SU-DHL-6 (cell line): Measurements from ENCODE around the gene TNS1.

Experiments
- H2AFZ ChIP-seq: fragments of 200-600 bp; sonication (generic); 2 replicates; pipeline ENCODE4 v1.6.1; 2014; ENCODE audit warnings: low read depth, mild to moderate bottlenecking, moderate library complexity, mixed read lengths, antibody characterized with exemption, low read length; ENCODE audit not compliant: severe bottlenecking
- H3F3A ChIP-seq: fragments of 200-600 bp; shearing (Covaris generic); 2 replicates; pipeline ENCODE4 v1.6.0; 2016; ENCODE audit warnings: antibody characterized with exemption, mild to moderate bottlenecking; ENCODE audit not compliant: insufficient read depth
- H3K27ac ChIP-seq: fragments of 200-600 bp; sonication (generic); 2 replicates; pipeline ENCODE4 v1.5.1; 2016; ENCODE audit warnings: low read depth, mild to moderate bottlenecking, low read length, moderate library complexity, mixed read lengths
- H3K27me3 ChIP-seq: fragments of 200-600 bp; sonication (generic), shearing (Covaris generic); 2 replicates; pipeline ENCODE4 v1.6.0; 2014; ENCODE audit warnings: mild to moderate bottlenecking, low read length
- H3K36me3 ChIP-seq: fragments of 200-600 bp; sonication (generic); 2 replicates; pipeline ENCODE4 v1.6.1; 2014; ENCODE audit warnings: mild to moderate bottlenecking, low read length, mixed read lengths
- H3K4me2 ChIP-seq: fragments of 300-600, 200-600 bp; shearing (Covaris generic), sonication (generic); 2 replicates; pipeline ENCODE4 v1.6.0; 2014; ENCODE audit warnings: low read length, low read depth, mild to moderate bottlenecking; ENCODE audit not compliant: poor library complexity, severe bottlenecking
- H3K4me3 ChIP-seq: fragments of 200-600 bp; sonication (generic); 2 replicates; pipeline ENCODE4 v1.5.1; 2014; ENCODE audit warnings: antibody characterized with exemption, low read length, mild to moderate bottlenecking, mixed read lengths; ENCODE audit not compliant: insufficient read depth, poor library complexity, severe bottlenecking
- H3K79me2 ChIP-seq: fragments of 200-600 bp; sonication (generic); 2 replicates; pipeline ENCODE4 v1.6.1; 2014; ENCODE audit warnings: mild to moderate bottlenecking, low read length, moderate library complexity; ENCODE audit not compliant: insufficient read depth
- H3K9ac ChIP-seq: fragments of 200-600 bp; sonication (generic); 2 replicates; pipeline ENCODE4 v1.7.0; 2014; ENCODE audit warnings: mild to moderate bottlenecking, low read length
- H3K9me2 ChIP-seq: fragments of 200-600 bp; sonication (generic); replicated peaks from 2 replicates; pipeline ENCODE4 v1.6.1; 2014; ENCODE audit warnings: low read length; ENCODE audit not compliant: insufficient read depth
- H3K9me3 ChIP-seq: fragments of 200-600 bp; sonication (generic); 2 replicates; pipeline ENCODE4 v1.6.1; 2014; ENCODE audit warnings: low read length, mixed read lengths; ENCODE audit not compliant: insufficient read depth
- H4K20me1 ChIP-seq: fragments of 200-600 bp; sonication (generic); 2 replicates; pipeline ENCODE4 v1.6.1; 2014; ENCODE audit warnings: low read depth, mild to moderate bottlenecking, antibody characterized with exemption, low read length, moderate library complexity, mixed read lengths
- EZH2phosphoT487 ChIP-seq: fragments of 200-600 bp; sonication (generic), shearing (Covaris generic); conservative IDR thresholded peaks from 2 replicates; pipeline ENCODE4 v1.6.1; 2018; ENCODE audit warnings: mild to moderate bottlenecking, antibody characterized with exemption, low read length, moderate library complexity, mixed read lengths
- TF ChIP-seq, protein P1 (sequence below): fragments of 200-600 bp; sonication (generic); IDR thresholded peaks from one replicate; pipeline ENCODE4 v1.5.1; 2017; ENCODE audit warnings: antibody characterized with exemption, mild to moderate bottlenecking, low read length, moderate library complexity; ENCODE audit not compliant: insufficient read depth, poor library complexity, severe bottlenecking

TNS1 gene

DNA sequence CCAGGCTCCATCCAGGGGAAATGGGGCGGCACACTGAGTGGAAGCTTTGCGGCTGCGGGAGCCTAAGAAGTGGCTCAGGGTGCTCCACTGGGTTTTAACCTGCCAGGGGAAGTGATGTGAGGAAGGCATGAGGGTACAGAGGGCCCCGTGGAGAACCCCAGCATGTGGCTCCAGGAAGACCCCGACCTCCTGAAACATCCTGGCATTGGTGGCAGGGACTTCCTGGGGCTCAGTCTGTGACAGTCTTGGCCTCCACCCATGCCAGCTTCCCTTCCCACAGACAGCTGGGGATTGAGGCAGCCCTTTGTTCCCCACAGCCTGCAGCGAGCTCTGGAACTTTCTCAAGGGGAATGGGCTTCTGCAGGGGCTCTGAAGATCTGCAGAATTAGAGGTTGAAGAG is 146.6 kb downstream of the TNS1 start:
- H2AFZ ChIP-seq: no peak overlapping the region

DNA sequence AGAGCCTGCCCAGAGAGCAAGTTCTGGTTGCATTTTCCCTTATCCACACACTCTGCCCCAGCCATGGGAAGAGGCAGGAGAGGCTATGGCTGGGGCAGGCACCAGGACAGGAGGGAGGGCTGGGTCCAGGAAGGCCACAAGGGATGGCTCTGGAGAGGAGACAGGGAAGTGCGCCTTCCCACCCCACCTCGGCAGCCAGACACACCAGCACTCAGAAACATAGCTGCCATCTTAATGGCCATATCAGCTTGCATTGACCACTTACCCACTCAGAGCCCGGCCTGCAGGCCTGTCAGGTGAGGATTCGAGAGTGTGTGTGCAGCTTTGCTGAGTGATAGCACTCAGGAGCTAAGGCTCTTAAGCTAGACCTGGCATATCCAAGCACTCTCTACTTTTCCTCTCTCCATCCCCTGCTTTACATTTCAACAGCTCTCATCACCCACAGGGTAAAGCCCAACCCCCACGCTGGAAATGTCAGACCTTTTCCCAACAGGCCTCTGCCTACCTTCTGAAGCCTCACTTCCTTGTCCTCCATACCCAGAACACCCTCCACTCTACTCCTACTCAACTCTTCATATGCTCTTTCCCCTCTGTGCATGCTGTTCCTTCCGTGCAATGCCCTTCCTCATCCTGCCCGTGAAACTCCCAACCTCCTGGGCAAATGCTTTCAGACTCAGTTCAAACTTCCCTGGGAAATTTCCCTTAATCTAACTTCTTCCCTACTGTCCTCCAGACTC is 147.9 kb downstream of the TNS1 start:
- H2AFZ ChIP-seq: no peak overlapping the region
- no peaks in the 10 kb centered on the region for H3K9me3 ChIP-seq
- H4K20me1 ChIP-seq: no peaks in the 10 kb centered on the region
- no peaks in the 10 kb centered on the region for H3K27me3 ChIP-seq
- no peaks in the 10 kb centered on the region for H3K9me2 ChIP-seq
- H3K27ac ChIP-seq: no peak overlapping the region
- H3F3A ChIP-seq: no peaks in the 10 kb centered on the region
- no peak overlapping the region for H3K9ac ChIP-seq
- TF ChIP-seq EZH2phosphoT487: no peak
- TF ChIP-seq, protein P1, sequence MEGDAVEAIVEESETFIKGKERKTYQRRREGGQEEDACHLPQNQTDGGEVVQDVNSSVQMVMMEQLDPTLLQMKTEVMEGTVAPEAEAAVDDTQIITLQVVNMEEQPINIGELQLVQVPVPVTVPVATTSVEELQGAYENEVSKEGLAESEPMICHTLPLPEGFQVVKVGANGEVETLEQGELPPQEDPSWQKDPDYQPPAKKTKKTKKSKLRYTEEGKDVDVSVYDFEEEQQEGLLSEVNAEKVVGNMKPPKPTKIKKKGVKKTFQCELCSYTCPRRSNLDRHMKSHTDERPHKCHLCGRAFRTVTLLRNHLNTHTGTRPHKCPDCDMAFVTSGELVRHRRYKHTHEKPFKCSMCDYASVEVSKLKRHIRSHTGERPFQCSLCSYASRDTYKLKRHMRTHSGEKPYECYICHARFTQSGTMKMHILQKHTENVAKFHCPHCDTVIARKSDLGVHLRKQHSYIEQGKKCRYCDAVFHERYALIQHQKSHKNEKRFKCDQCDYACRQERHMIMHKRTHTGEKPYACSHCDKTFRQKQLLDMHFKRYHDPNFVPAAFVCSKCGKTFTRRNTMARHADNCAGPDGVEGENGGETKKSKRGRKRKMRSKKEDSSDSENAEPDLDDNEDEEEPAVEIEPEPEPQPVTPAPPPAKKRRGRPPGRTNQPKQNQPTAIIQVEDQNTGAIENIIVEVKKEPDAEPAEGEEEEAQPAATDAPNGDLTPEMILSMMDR: no peak
- H3K36me3 ChIP-seq: no peaks in the 10 kb centered on the region
- H3K4me2 ChIP-seq: no peak overlapping the region
- H3K79me2 ChIP-seq: no peaks in the 10 kb centered on the region
- H3K4me3 ChIP-seq: no peak overlapping the region

More for the DNA sequence above, 146.6 kb downstream of the TNS1 start:
- H3K79me2 ChIP-seq: no peaks in the 10 kb centered on the region
- H3K9me3 ChIP-seq: no peaks in the 10 kb centered on the region
- no peak overlapping the region for H3K4me2 ChIP-seq
- no peak for TF ChIP-seq EZH2phosphoT487
- TF ChIP-seq, protein P1: no peak
- H3K36me3 ChIP-seq: no peaks in the 10 kb centered on the region
- H3K9me2 ChIP-seq: no peaks in the 10 kb centered on the region
- H3K4me3 ChIP-seq: no peak overlapping the region
- no peaks in the 10 kb centered on the region for H3K27me3 ChIP-seq
- H4K20me1 ChIP-seq: no peaks in the 10 kb centered on the region
- no peak overlapping the region for H3K27ac ChIP-seq
- no peaks in the 10 kb centered on the region for H3F3A ChIP-seq
- H3K9ac ChIP-seq: no peak overlapping the region

DNA sequence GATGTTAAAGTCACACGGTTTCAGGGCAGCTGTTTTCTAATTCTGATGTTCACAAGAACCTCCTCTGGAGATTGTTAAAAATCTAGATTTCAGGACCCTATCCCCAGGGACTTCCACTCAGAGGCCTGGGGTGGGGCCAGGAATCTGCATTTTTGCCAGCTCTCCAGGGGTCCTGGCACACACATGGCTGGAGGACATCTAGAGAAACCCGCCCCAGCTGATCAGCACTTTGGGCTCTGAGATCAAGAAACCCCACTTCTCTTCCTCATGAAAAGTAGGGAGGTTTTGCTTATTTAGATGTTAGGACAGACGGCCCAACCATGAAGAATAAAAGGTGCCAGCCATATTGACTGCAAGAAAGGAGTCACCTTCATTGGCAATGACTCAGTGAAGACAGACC is 148.8 kb downstream of the TNS1 start:
- H3K79me2 ChIP-seq: no peaks in the 10 kb centered on the region
- no peaks in the 10 kb centered on the region for H3K9me2 ChIP-seq
- no peaks in the 10 kb centered on the region for H4K20me1 ChIP-seq
- H3K9me3 ChIP-seq: no peaks in the 10 kb centered on the region
- H3K27ac ChIP-seq: no peak overlapping the region
- no peak overlapping the region for H3K4me3 ChIP-seq
- H3K27me3 ChIP-seq: no peaks in the 10 kb centered on the region
- H3F3A ChIP-seq: no peaks in the 10 kb centered on the region
- H2AFZ ChIP-seq: no peak overlapping the region
- no peaks in the 10 kb centered on the region for H3K36me3 ChIP-seq
- H3K9ac ChIP-seq: no peak overlapping the region
- no peak for TF ChIP-seq EZH2phosphoT487
- TF ChIP-seq, protein P1: no peak
- no peak overlapping the region for H3K4me2 ChIP-seq
